ENCODE results near the gene YIPF6.

- TF ChIP-seq CTCF (IDR thresholded peaks at IDR 0.05), result no peak
- TF ChIP-seq POLR2A (IDR thresholded peaks at IDR 0.05), result no peak
- TF ChIP-seq EP300 (IDR thresholded peaks at IDR 0.05), result no peak
These were observed 35.0 kb upstream of the YIPF6 start for GRCh38 chrX:68463880-68464279.

All from ovary (tissue), 3 donors.